Activated B cell treated with CpG ODN at 0.5 μM for 24 hours (primary cell): ENCODE data around the gene ARHGEF12. TPM values are rescaled to one million over a fixed set of nuclear protein-coding genes. Genes with fewer than 3 reads are reported as not detected.

Source experiments
- ATAC-seq: fragments of 200-7000 bp; cut with Tn5 transposase; one replicate; pipeline ENCODE4 v1.10.0; 2021; ENCODE audit warnings: low read depth, mild to moderate bottlenecking, moderate library complexity
- CTCF ChIA-PET: fragments of 350-600 bp; sonication (Branson Sonifier 250); formaldehyde crosslinking; loops from one replicate; lab custom pipeline; 2021; ENCODE audit warnings: antibody characterized with exemption; lab: Charles Lee
- POLR2A ChIA-PET: fragments of 350-600 bp; sonication (Branson Sonifier 250); formaldehyde crosslinking; loops from one replicate; lab custom pipeline; 2021; ENCODE audit warnings: antibody characterized with exemption; lab: Charles Lee
- DNase-seq: peaks from one replicate; pipeline ENCODE4 v3.0.0; 2022
- H3K27ac Mint-ChIP-seq: one replicate; pipeline ENCODE4 v1.8.0; 2020; ENCODE audit warnings: mixed read lengths
- H3K27me3 Mint-ChIP-seq: one replicate; pipeline ENCODE4 v1.8.0; 2021; ENCODE audit warnings: mixed read lengths
- H3K36me3 Mint-ChIP-seq: one replicate; pipeline ENCODE4 v1.8.0; 2021; ENCODE audit warnings: low read depth, mixed read lengths
- H3K4me1 Mint-ChIP-seq: one replicate; pipeline ENCODE4 v1.8.0; 2021; ENCODE audit warnings: mixed read lengths
- H3K4me3 Mint-ChIP-seq: one replicate; pipeline ENCODE4 v1.8.0; 2020; ENCODE audit warnings: mild to moderate bottlenecking, mixed read lengths
- H3K9me3 Mint-ChIP-seq: one replicate; pipeline ENCODE4 v1.8.0; 2020; ENCODE audit warnings: mixed read lengths
- intact Hi-C: fragments of 100-400 bp; cut with micrococcal nuclease; formaldehyde crosslinking; loops from one replicate; pipeline ENCODE4 v1.15.1; 2024
- total RNA-seq: library from RNA; stranded (reverse); gene quantifications from 2 replicates; pipeline ENCODE4 v1.2.3, GENCODE V29; 2022
- TF ChIP-seq, protein P1 (sequence below): fragments of 200-600 bp; IDR thresholded peaks from one replicate; pipeline ENCODE4 v1.8.0; 2022; ENCODE audit warnings: antibody characterized with exemption, mild to moderate bottlenecking

ARHGEF12 gene
- total RNA-seq, 1 donor from 2014 or later, result 25.8 TPM

DNA sequence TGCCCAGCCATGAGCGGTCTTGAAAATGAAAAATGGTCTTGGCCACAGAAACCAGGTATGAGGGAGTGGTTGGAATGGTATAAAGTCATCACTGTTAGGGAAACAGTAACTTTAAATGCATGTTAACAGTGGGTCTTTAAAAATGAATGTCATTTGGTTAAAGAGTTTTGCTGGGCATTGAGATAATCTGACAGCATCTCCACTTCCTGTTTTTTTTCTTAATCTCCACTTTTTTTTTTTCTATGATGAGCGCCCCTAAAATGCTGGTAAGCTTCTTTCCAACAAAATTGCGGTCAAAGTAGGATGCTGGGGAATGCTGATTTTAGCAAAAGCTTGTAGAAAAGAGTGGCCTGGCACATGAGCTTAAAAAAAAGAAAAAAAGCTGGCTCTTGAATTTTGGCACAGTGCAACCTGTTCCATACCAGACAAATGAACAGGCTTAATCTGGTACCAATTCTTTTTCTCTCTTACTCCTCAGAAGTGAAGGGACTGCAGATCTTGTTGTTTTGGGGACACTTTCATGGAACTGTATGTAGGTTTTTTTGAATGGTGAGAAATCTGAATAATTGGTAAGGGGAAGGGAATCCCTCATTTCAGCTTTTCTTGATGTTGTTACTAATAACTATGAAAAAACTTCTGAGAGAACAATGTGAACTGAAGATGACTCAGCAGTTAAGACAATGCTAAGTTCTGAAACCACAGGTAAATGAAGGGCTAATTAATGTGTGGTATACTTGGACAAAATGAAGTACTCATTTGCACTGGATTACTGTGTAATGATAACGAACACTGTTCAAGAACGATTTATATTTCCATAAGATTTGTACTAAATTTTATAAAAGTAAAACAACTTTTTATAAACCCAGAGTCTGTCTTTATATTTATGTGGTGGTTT lies 3.1 kb upstream of the ARHGEF12 start:
- intact Hi-C loops, result loop anchor here (10.0 kb wide), 1 partner anchor 692 kb away; the partner anchor contains the start of gene TBCEL
- Mint-ChIP-seq H3K9me3 (peaks cover 1% of the 10 kb centered on the region), H3K27ac (no peak overlapping the region), H3K4me1 (peaks cover 21% of the 10 kb centered on the region), H3K27me3 (peaks cover 30% of the 10 kb centered on the region), H3K4me3 (no peak overlapping the region), H3K36me3 (peaks cover 2% of the 10 kb centered on the region)
- ATAC-seq, result no peak
- TF ChIP-seq, protein P1, sequence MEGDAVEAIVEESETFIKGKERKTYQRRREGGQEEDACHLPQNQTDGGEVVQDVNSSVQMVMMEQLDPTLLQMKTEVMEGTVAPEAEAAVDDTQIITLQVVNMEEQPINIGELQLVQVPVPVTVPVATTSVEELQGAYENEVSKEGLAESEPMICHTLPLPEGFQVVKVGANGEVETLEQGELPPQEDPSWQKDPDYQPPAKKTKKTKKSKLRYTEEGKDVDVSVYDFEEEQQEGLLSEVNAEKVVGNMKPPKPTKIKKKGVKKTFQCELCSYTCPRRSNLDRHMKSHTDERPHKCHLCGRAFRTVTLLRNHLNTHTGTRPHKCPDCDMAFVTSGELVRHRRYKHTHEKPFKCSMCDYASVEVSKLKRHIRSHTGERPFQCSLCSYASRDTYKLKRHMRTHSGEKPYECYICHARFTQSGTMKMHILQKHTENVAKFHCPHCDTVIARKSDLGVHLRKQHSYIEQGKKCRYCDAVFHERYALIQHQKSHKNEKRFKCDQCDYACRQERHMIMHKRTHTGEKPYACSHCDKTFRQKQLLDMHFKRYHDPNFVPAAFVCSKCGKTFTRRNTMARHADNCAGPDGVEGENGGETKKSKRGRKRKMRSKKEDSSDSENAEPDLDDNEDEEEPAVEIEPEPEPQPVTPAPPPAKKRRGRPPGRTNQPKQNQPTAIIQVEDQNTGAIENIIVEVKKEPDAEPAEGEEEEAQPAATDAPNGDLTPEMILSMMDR, result no peak
- POLR2A ChIA-PET, result no interaction called here
- CTCF ChIA-PET, result interaction anchor here (2.4 to 3.9 kb wide), 2 partner anchors 178 to 352 kb away, joined by 7 to 42 read pairs; partner anchors contain the start of gene GRIK4
- no peak for DNase-seq

- Mint-ChIP-seq H3K27ac (no peak overlapping the region), H3K27me3 (peaks cover 28% of the 10 kb centered on the region), H3K4me1 (peaks cover 25% of the 10 kb centered on the region), H3K9me3 (peaks cover 1% of the 10 kb centered on the region), H3K4me3 (no peak overlapping the region), H3K36me3 (peaks cover 2% of the 10 kb centered on the region)
- TF ChIP-seq, protein P1, result no peak
- ATAC-seq (no peak), DNase-seq (no peak)
- intact Hi-C loops, result loop anchor here (1.0 to 10.0 kb wide), 3 partner anchors 178 to 691 kb away; partner anchors contain the start of genes GRIK4 and TBCEL
- CTCF ChIA-PET, result interaction anchor here (1.4 to 3.9 kb wide), 6 partner anchors 12 to 861 kb away, joined by 3 to 42 read pairs (median 5); partner anchors contain the start of gene GRIK4
- POLR2A ChIA-PET, result no interaction called here
Measured at GRCh38 chr11:120333801-120334200, 2.4 kb upstream of the ARHGEF12 start.

DNA sequence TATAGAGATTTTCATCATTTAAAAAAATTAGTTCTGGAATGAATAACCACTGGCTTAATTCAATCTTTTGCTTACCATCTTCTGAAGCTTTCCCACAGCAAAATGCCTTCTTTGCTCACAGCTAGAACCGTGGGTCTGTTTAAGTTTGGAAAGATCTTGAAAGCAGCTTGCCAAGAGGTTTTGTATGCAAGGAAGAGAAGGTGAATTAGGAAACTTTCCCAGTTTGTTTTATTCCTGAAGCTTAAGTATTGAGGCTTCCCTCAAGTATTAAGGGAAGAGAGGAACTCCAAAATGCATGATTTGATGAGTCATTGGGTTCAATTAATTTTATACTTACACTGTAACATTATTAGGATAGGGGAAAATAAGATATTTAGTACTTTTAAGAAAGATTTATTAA lies 1.9 kb upstream of the ARHGEF12 start:
- intact Hi-C loops, result loop anchor here (1.0 to 10.0 kb wide), 3 partner anchors 177 to 690 kb away; partner anchors contain the start of genes GRIK4 and TBCEL
- DNase-seq, result no peak
- TF ChIP-seq, protein P1, result no peak
- no peak overlapping the region for H3K27ac Mint-ChIP-seq
- peaks cover 30% of the 10 kb centered on the region for H3K27me3 Mint-ChIP-seq
- ATAC-seq, result no peak
- peaks cover 1% of the 10 kb centered on the region for H3K9me3 Mint-ChIP-seq
- peaks cover 26% of the 10 kb centered on the region for H3K4me1 Mint-ChIP-seq
- ChIA-PET CTCF (interaction anchor here (1.4 to 3.9 kb wide), 6 partner anchors 12 to 860 kb away, joined by 3 to 42 read pairs (median 5); partner anchors contain the start of gene GRIK4), POLR2A (no interaction called here)
- peaks cover 2% of the 10 kb centered on the region for H3K36me3 Mint-ChIP-seq
- H3K4me3 Mint-ChIP-seq, result no peak overlapping the region

GRCh38 chr11:120334894-120335462 lies 1.2 kb upstream of the ARHGEF12 start:
- Mint-ChIP-seq H3K27me3 (peaks cover 32% of the 10 kb centered on the region), H3K36me3 (peaks cover 2% of the 10 kb centered on the region), H3K9me3 (peaks cover 1% of the 10 kb centered on the region), H3K4me3 (peak overlapping the region; percentile 70), H3K4me1 (peaks cover 31% of the 10 kb centered on the region), H3K27ac (no peak overlapping the region)
- ChIA-PET CTCF (interaction anchor here (0.6 to 3.9 kb wide), 9 partner anchors 8 to 1094 kb away, joined by 3 to 42 read pairs (median 3); partner anchors contain the start of gene GRIK4), POLR2A (no interaction called here)
- ATAC-seq (peak; percentile 40), DNase-seq (no peak)
- TF ChIP-seq, protein P1, result no peak
- intact Hi-C loops, result loop anchor here (1.0 to 10.0 kb wide), 10 partner anchors 97 to 1257 kb away; partner anchors contain the start of genes GRIK4, SC5D and TBCEL
